Activated CD8-positive, alpha-beta T cell treated with anti-CD3 and anti-CD28 coated beads, Interleukin-2, amount 10 ng/mL, durations not matched to agents 7 days and 5 days (primary cell): ENCODE measurements around the gene REEP6. TPM values are rescaled to one million over a fixed set of nuclear protein-coding genes. Genes with fewer than 3 reads are reported as not detected.
A peak's percentile ranks its signal among the peaks of the same experiment; 100 is the strongest.

Experiments
- ATAC-seq: fragments of 150-1000 bp; cut with Tn5 transposase; one replicate; pipeline ENCODE4 v1.10.0; 2021; ENCODE audit warnings: moderate library complexity
- CTCF ChIA-PET: fragments of 350-600 bp; sonication (Branson Sonifier 250); formaldehyde crosslinking; loops from one replicate; lab custom pipeline; 2021; ENCODE audit warnings: antibody characterized with exemption; lab: Charles Lee
- POLR2A ChIA-PET: fragments of 350-600 bp; sonication (Branson Sonifier 250); formaldehyde crosslinking; loops from one replicate; lab custom pipeline; 2021; ENCODE audit warnings: antibody characterized with exemption; lab: Charles Lee
- DNase-seq: peaks from one replicate; pipeline ENCODE4 v3.0.0-alpha.2; 2020
- H3K27ac Mint-ChIP-seq: one replicate; pipeline ENCODE4 v1.8.0; 2021; ENCODE audit warnings: mild to moderate bottlenecking, mixed read lengths
- H3K27me3 Mint-ChIP-seq: one replicate; pipeline ENCODE4 v1.8.0; 2021; ENCODE audit warnings: low read depth, mixed read lengths
- H3K36me3 Mint-ChIP-seq: one replicate; pipeline ENCODE4 v1.8.0; 2021; ENCODE audit warnings: low read depth, mixed read lengths
- H3K4me1 Mint-ChIP-seq: one replicate; pipeline ENCODE4 v1.8.0; 2021; ENCODE audit warnings: low read depth, mixed read lengths
- H3K4me3 Mint-ChIP-seq: one replicate; pipeline ENCODE4 v1.8.0; 2021; ENCODE audit warnings: mild to moderate bottlenecking, mixed read lengths
- H3K9me3 Mint-ChIP-seq: one replicate; pipeline ENCODE4 v1.8.0; 2022; ENCODE audit warnings: mixed read lengths; ENCODE audit not compliant: insufficient read depth
- total RNA-seq, 2 experiments: library from RNA; stranded (reverse); gene quantifications; one replicate each; pipeline ENCODE4 v1.2.3, GENCODE V29; 2021

REEP6 gene
- total RNA-seq, 2 experiments from 2014 or later, result 1.7 to 1.9 TPM

DNA sequence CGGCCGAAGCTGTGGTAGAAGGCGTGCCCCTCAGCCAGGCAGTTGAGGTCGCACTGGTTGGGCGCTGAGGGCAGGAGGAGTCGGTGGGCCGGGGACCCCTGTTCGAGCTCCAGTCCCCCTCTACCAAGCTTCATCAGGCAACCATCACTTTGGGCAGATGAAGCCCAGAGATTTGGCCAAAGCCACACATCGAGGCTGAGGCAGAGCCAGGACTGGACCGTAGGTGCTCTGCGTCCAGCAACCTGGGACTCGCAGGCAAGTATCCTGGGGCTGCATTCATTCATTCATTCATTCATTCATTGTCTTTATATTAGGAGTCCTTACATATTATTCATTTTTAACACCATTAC lies 17.5 kb downstream of the REEP6 start:
- Mint-ChIP-seq H3K4me3 (peak overlapping the region; percentile 20), H3K27ac (no peak overlapping the region)
- POLR2A ChIA-PET, result interaction anchor here (1.5 kb wide), 1 partner anchor 18 kb away, joined by 3 read pairs; no protein-coding TSS in a partner anchor

DNA sequence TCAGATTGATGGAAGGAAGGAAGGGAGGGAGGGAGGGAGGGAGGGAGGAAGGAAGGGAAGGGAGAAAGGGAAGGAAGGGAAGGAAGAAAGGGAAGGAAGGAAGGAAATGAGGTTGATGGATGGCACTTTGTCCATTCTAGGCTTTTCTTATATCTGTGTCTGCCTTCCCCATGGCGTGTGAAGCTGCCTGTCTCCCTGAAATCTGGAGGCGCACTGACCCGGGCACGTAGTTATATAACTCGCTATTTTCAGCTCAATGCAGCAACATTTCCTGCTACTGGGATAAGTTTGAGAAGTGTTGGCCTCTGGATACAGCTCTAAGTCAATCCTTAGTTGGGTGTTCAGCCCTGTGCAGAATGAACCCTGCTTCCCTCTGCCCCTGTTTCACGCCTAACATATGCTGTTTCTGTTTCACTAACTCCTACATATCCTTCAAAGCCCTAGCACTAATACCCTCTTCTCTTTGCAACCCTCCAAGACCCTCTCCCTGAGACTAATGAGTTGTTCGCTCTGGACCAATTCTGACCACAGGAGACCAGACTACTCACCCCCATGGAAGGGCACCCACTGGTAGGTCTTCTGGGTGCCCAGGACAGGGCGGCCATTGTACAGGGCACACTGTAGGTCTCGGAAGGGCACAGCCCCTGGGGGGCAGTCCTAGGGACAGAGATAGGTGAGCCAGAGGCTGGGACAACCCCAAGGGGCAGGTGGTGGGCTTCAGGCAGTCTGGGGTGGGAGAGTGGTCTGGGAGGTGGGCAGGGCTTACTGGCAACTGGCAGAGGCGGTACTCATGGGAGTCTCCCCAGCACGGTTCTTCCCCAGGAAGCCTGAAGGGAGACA lies 18.8 kb downstream of the REEP6 start:
- no peaks in the 10 kb centered on the region for H3K9me3 Mint-ChIP-seq
- peaks cover 19% of the 10 kb centered on the region for H3K4me1 Mint-ChIP-seq
- no peak overlapping the region for H3K27ac Mint-ChIP-seq
- CTCF ChIA-PET, result no interaction called here
- ATAC-seq (no peak), DNase-seq (no peak)
- H3K4me3 Mint-ChIP-seq, result no peak overlapping the region
- H3K36me3 Mint-ChIP-seq, result peaks cover 3% of the 10 kb centered on the region
- peaks cover 14% of the 10 kb centered on the region for H3K27me3 Mint-ChIP-seq
- POLR2A ChIA-PET, result interaction anchor here (1.5 kb wide), 1 partner anchor 19 kb away, joined by 3 read pairs; no protein-coding TSS in a partner anchor

More for the DNA sequence above, 17.5 kb downstream of the REEP6 start:
- CTCF ChIA-PET, result no interaction called here
- Mint-ChIP-seq H3K36me3 (peaks cover 3% of the 10 kb centered on the region), H3K9me3 (no peaks in the 10 kb centered on the region), H3K27me3 (peaks cover 20% of the 10 kb centered on the region), H3K4me1 (peaks cover 23% of the 10 kb centered on the region)
- DNase-seq (no peak), ATAC-seq (no peak)

DNA sequence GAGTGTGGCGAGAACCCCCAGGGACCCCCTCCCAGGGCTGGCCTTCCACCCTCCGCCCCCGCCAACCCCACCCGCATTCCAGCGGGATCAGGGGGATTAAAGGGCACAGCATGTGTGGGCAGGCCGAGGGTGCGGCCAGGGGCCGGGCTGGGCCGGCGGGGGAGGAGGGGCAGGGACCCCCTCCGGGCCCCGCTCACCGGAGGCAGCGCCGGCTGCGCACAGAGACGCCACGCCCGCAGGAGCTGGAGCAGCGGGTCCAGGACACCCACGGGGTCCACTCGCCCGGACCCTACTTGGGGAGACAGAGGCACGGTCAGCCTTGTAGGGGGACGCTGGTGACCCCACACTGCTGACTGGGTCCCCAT lies 19.4 kb downstream of the REEP6 start:
- H3K4me1 Mint-ChIP-seq, result peaks cover 19% of the 10 kb centered on the region
- ATAC-seq, result no peak
- CTCF ChIA-PET, result no interaction called here
- POLR2A ChIA-PET, result no interaction called here
- DNase-seq, result no peak
- no peak overlapping the region for H3K4me3 Mint-ChIP-seq
- peaks cover 3% of the 10 kb centered on the region for H3K36me3 Mint-ChIP-seq
- H3K9me3 Mint-ChIP-seq, result no peaks in the 10 kb centered on the region
- H3K27me3 Mint-ChIP-seq, result peaks cover 17% of the 10 kb centered on the region
- H3K27ac Mint-ChIP-seq, result no peak overlapping the region

DNA sequence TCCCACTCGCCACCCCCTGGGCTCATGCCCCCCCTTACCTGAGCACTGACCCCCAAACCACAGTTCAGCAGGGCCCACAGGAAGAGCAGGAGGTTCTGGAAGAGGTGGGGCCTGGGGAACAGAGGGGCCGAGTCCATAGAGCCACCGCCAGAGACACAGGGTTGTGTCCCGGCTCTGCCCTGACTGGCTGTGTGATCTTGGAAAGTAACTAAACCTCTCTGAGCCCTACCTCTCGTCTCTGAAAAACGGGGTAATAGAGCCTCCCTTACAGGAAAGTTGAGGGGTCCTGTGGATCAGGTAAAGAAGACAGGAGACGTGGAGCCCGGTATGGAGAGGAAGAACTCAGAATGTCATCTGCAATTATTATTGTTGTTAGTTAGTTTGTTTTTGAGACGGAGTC lies 19.8 kb downstream of the REEP6 start:
- DNase-seq (no peak), ATAC-seq (no peak)
- ChIA-PET POLR2A (no interaction called here), CTCF (no interaction called here)
- no peak overlapping the region for H3K4me3 Mint-ChIP-seq
- H3K4me1 Mint-ChIP-seq, result peaks cover 19% of the 10 kb centered on the region
- H3K27ac Mint-ChIP-seq, result no peak overlapping the region
- no peaks in the 10 kb centered on the region for H3K9me3 Mint-ChIP-seq
- peaks cover 3% of the 10 kb centered on the region for H3K36me3 Mint-ChIP-seq
- peaks cover 17% of the 10 kb centered on the region for H3K27me3 Mint-ChIP-seq

- CTCF ChIA-PET, result interaction anchor here (1.0 kb wide), 1 partner anchor 9 kb away, joined by 3 read pairs; no protein-coding TSS in a partner anchor
- Mint-ChIP-seq H3K27ac (no peak overlapping the region), H3K36me3 (peaks cover 3% of the 10 kb centered on the region), H3K9me3 (no peaks in the 10 kb centered on the region), H3K27me3 (peaks cover 17% of the 10 kb centered on the region), H3K4me1 (peaks cover 19% of the 10 kb centered on the region), H3K4me3 (peak overlapping the region; percentile 66)
- DNase-seq, result no peak
- no peak for ATAC-seq
- POLR2A ChIA-PET, result no interaction called here
These were observed 20.6 kb downstream of the REEP6 start for GRCh38 chr19:1511318-1512317.

- Mint-ChIP-seq H3K27ac (no peak within 1 kb of the TSS), H3K4me1 (peaks cover 15% of the 10 kb centered on the region), H3K4me3 (peak within 1 kb of the TSS; percentile 66), H3K27me3 (peaks cover 16% of the 10 kb centered on the region), H3K36me3 (peaks cover under 1% of the 10 kb centered on the region), H3K9me3 (no peaks in the 10 kb centered on the region)
- ChIA-PET POLR2A (no interaction called here), CTCF (no interaction called here)
- ATAC-seq (peak; percentile 87), DNase-seq (peak; percentile 78)
These were observed 21.9 kb downstream of the REEP6 start, which contains the start of gene ADAMTSL5 for GRCh38 chr19:1512671-1513498. TSS of gene ADAMTSL5 (minus strand) at chr19:1513019. CDS start at chr19:1510943, 2,076 bp downstream.

DNA sequence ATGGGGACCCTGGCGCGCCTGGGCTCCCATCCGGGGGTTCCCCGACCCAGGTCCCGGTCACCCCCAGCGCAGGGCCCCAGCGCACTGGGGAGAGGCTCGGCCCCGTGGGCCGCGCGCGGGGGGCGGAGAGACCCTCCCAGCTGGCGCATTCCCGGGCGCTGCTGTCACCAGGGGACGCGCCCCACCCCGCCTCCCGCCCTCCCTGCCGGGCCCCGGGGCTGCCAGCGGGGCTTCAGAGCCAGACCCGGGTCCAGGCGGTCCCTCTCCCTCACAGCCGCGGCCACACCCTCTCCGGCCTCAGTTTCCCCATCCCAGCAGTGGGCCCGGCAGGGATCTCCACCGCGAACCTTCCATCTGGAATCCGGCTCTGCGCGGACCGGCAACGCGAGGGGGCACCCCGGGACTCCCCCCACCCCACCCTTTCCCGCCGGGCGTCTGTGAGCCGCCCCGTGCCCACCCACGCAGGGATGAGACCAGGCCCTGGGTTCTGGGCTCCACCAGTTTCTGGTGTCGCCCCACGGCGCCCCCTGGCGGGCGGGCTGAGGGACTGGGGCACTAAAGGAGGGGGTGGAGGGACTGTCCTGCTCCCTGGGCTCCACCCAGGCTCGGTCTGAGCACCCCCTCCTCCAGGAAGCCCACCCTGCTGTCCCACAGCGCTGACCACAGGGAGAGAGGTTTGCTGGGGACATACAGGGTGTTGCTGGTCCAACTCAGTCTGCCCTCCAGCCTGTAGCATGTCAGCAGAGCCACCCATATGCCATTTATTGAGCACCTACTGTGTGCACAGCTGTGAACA lies 22.7 kb downstream of the REEP6 start:
- POLR2A ChIA-PET, result no interaction called here
- H3K27ac Mint-ChIP-seq, result no peak overlapping the region
- no peaks in the 10 kb centered on the region for H3K36me3 Mint-ChIP-seq
- peaks cover 13% of the 10 kb centered on the region for H3K27me3 Mint-ChIP-seq
- CTCF ChIA-PET, result interaction anchor here (0.6 to 1.2 kb wide), 2 partner anchors 8 to 69 kb away, joined by 3 to 4 read pairs; no protein-coding TSS in a partner anchor
- peak; percentile 72 for DNase-seq
- H3K9me3 Mint-ChIP-seq, result no peaks in the 10 kb centered on the region
- H3K4me3 Mint-ChIP-seq, result no peak overlapping the region
- ATAC-seq, result peak; percentile 44
- H3K4me1 Mint-ChIP-seq, result peaks cover 12% of the 10 kb centered on the region

- H3K9me3 Mint-ChIP-seq, result no peaks in the 10 kb centered on the region
- ChIA-PET POLR2A (no interaction called here), CTCF (interaction anchor here (0.6 to 1.2 kb wide), 2 partner anchors 9 to 70 kb away, joined by 3 to 4 read pairs; no protein-coding TSS in a partner anchor)
- ATAC-seq, result no peak
- peaks cover 11% of the 10 kb centered on the region for H3K27me3 Mint-ChIP-seq
- DNase-seq, result no peak
- H3K36me3 Mint-ChIP-seq, result no peaks in the 10 kb centered on the region
- no peak overlapping the region for H3K27ac Mint-ChIP-seq
- H3K4me3 Mint-ChIP-seq, result no peak overlapping the region
- H3K4me1 Mint-ChIP-seq, result peaks cover 12% of the 10 kb centered on the region
These were observed 23.3 kb downstream of the REEP6 start for GRCh38 chr19:1514295-1514661.

GRCh38 chr19:1514986-1515721 lies 24.2 kb downstream of the REEP6 start:
- DNase-seq (no peak), ATAC-seq (no peak)
- POLR2A ChIA-PET, result no interaction called here
- no peaks in the 10 kb centered on the region for H3K9me3 Mint-ChIP-seq
- H3K36me3 Mint-ChIP-seq, result no peaks in the 10 kb centered on the region
- H3K27ac Mint-ChIP-seq, result no peak overlapping the region
- H3K27me3 Mint-ChIP-seq, result peaks cover 7% of the 10 kb centered on the region
- peaks cover 12% of the 10 kb centered on the region for H3K4me1 Mint-ChIP-seq
- H3K4me3 Mint-ChIP-seq, result no peak overlapping the region
- CTCF ChIA-PET, result interaction anchor here (1.2 kb wide), 1 partner anchor 71 kb away, joined by 4 read pairs; no protein-coding TSS in a partner anchor

GRCh38 chr19:1516395-1516753 lies 25.4 kb downstream of the REEP6 start:
- no peak overlapping the region for H3K27ac Mint-ChIP-seq
- DNase-seq (no peak), ATAC-seq (no peak)
- H3K27me3 Mint-ChIP-seq, result peaks cover 3% of the 10 kb centered on the region
- no peaks in the 10 kb centered on the region for H3K36me3 Mint-ChIP-seq
- no peak overlapping the region for H3K4me3 Mint-ChIP-seq
- H3K9me3 Mint-ChIP-seq, result no peaks in the 10 kb centered on the region
- POLR2A ChIA-PET, result no interaction called here
- CTCF ChIA-PET, result no interaction called here
- peaks cover 7% of the 10 kb centered on the region for H3K4me1 Mint-ChIP-seq
